HepG2 (cell line): ENCODE data around the gene ESF1.

Experiments used
- CBX1 ChIP-seq: IDR thresholded peaks from one replicate; pipeline ENCODE4 v1.6.1; 2016; ENCODE audit warnings: antibody characterized with exemption, low read depth
- CTCF ChIP-seq: sonication (generic); formaldehyde crosslinking; IDR thresholded peaks from 2 replicates; pipeline ENCODE4 v1.5.0; 2020; ENCODE audit warnings: mild to moderate bottlenecking, missing genetic modification reagents, moderate library complexity
- MAZ ChIP-seq, 2 experiments: sonication (generic) in 1 of 2; formaldehyde crosslinking in 1 of 2; IDR thresholded peaks; 2 replicates each; pipeline versions ENCODE4 v1.5.0 to v1.6.1; 2012 to 2020; ENCODE audit warnings: low read depth in 2 of 2, mild to moderate bottlenecking in 2 of 2, borderline replicate concordance in 1 of 2, improper control_type of control experiment in 1 of 2, low read length in 1 of 2, missing genetic modification reagents in 1 of 2, moderate library complexity in 1 of 2
- MBD4 ChIP-seq: IDR thresholded peaks from 2 replicates; pipeline ENCODE4 v1.6.1; 2012; ENCODE audit warnings: low read length, inconsistent platforms, borderline replicate concordance
- POLR2A ChIP-seq, 2 experiments: IDR thresholded peaks; 2 replicates each; pipeline ENCODE4 v1.6.1; 2011; ENCODE audit warnings: low read depth in 2 of 2, low read length in 2 of 2, mild to moderate bottlenecking in 1 of 2, moderate library complexity in 1 of 2; ENCODE audit not compliant: insufficient read depth in 1 of 2
- PRDM4 ChIP-seq: sonication (generic); formaldehyde crosslinking; IDR thresholded peaks from 2 replicates; pipeline ENCODE4 v1.9.0; 2021; ENCODE audit warnings: missing genetic modification reagents, borderline replicate concordance
- REST ChIP-seq, 2 experiments: IDR thresholded peaks; 2 replicates each; pipeline ENCODE4 v1.6.1; 2011 to 2012; ENCODE audit warnings: low read length in 2 of 2, borderline replicate concordance in 1 of 2, low read depth in 1 of 2, mild to moderate bottlenecking in 1 of 2, moderate library complexity in 1 of 2
- SP1 ChIP-seq, 2 experiments: fragments of 450-650 bp in 1 of 2; sonication (generic) in 1 of 2; formaldehyde crosslinking in 1 of 2; IDR thresholded peaks; 2 replicates each; pipeline versions ENCODE4 v1.4.0 to v1.6.1; 2016 to 2020; ENCODE audit warnings: missing genetic modification reagents in 1 of 2
- UBTF ChIP-seq: sonication (generic); formaldehyde crosslinking; IDR thresholded peaks from 2 replicates; pipeline ENCODE4 v1.4.0; 2020; ENCODE audit warnings: mild to moderate bottlenecking, missing genetic modification reagents
- ZBTB1 ChIP-seq: sonication (generic); formaldehyde crosslinking; IDR thresholded peaks from 2 replicates; pipeline ENCODE4 v1.4.0; 2020; ENCODE audit warnings: missing genetic modification reagents, borderline replicate concordance
- ZFP62 ChIP-seq: sonication (generic); formaldehyde crosslinking; IDR thresholded peaks from 2 replicates; pipeline ENCODE4 v1.4.0; 2020; ENCODE audit warnings: missing genetic modification reagents
- ZNF280B ChIP-seq: sonication (generic); formaldehyde crosslinking; IDR thresholded peaks from 2 replicates; pipeline ENCODE4 v1.5.0; 2020; ENCODE audit warnings: missing genetic modification reagents, mild to moderate bottlenecking, borderline replicate concordance
- ZNF280D ChIP-seq: sonication (generic); formaldehyde crosslinking; IDR thresholded peaks from 2 replicates; pipeline ENCODE4 v1.5.1; 2020; ENCODE audit warnings: mild to moderate bottlenecking, missing genetic modification reagents
- ZNF816 ChIP-seq: sonication (generic); formaldehyde crosslinking; IDR thresholded peaks from 2 replicates; pipeline ENCODE4 v1.8.0; 2022; ENCODE audit warnings: missing genetic modification reagents, mild to moderate bottlenecking, borderline replicate concordance

- no peak for TF ChIP-seq ZNF280D (CRISPR knock-in tag)
- TF ChIP-seq MBD4 = no peak
- no peak for TF ChIP-seq ZNF280B (CRISPR knock-in tag)
- no peak for TF ChIP-seq ZFP62 (CRISPR knock-in tag)
- no peak for TF ChIP-seq MAZ (IDR thresholded peaks at IDR 0.05; ENCODE audit: borderline replicate concordance, low read depth, low read length)
- TF ChIP-seq MAZ (CRISPR knock-in tag; IDR thresholded peaks at IDR 0.05; ENCODE audit: low read depth) = no peak
- no peak for TF ChIP-seq UBTF
- no peak for TF ChIP-seq POLR2A (IDR thresholded peaks at IDR 0.05; ENCODE audit: insufficient read depth in 1 of 2, low read depth in 2 of 2, low read length in 2 of 2)
- TF ChIP-seq CBX1 = no peak
- no peak for TF ChIP-seq SP1 (IDR thresholded peaks at IDR 0.05)
- TF ChIP-seq SP1 (CRISPR knock-in tag; IDR thresholded peaks at IDR 0.05) = no peak
- TF ChIP-seq CTCF = no peak
- no peak for TF ChIP-seq ZBTB1
- TF ChIP-seq PRDM4 (CRISPR knock-in tag) = no peak
- no peak for TF ChIP-seq REST (IDR thresholded peaks at IDR 0.05; ENCODE audit: borderline replicate concordance in 1 of 2, low read depth in 1 of 2, low read length in 2 of 2)
- no peak for TF ChIP-seq ZNF816 (CRISPR knock-in tag)
These were observed 5.9 kb downstream of the ESF1 start for GRCh38 chr20:13778827-13779226.
